Psoas muscle (tissue), 8 donors: ENCODE results near the gene TP53I11. TPM values are rescaled to one million over a fixed set of nuclear protein-coding genes. Genes with fewer than 3 reads are reported as not detected.
A peak's percentile ranks its signal among the peaks of the same experiment; 100 is the strongest.

Experiments used
- ATAC-seq, 4 donors: fragments of 200-7000 bp; cut with Tn5 transposase; one replicate each; pipeline ENCODE4 v1.9.1; 2020; ENCODE audit warnings: moderate library complexity in 3 of 4, mild to moderate bottlenecking in 2 of 4
- DNase-seq, 2 donors: peaks; one replicate each; pipeline ENCODE4 v3.0.0-alpha.2; 2020
- H3K27ac ChIP-seq: fragments of 200-600 bp; one replicate; pipeline ENCODE4 v1.8.0; 2022
- H3K27me3 ChIP-seq, 3 donors: fragments of 200-600 bp in 1 of 3; one replicate each; pipeline versions ENCODE4 v1.6.1 to v1.8.0; 2013 to 2022; ENCODE audit warnings: low read length in 2 of 3, mild to moderate bottlenecking in 2 of 3, moderate library complexity in 1 of 3; ENCODE audit not compliant: insufficient read depth in 3 of 3
- H3K36me3 ChIP-seq, 2 donors: fragments of 200-600 bp in 1 of 2; one replicate each; pipeline versions ENCODE4 v1.6.1 to v1.8.0; 2013 to 2022; ENCODE audit warnings: low read depth in 1 of 2, mild to moderate bottlenecking in 1 of 2, moderate library complexity in 1 of 2; ENCODE audit not compliant: insufficient read depth in 1 of 2
- H3K4me1 ChIP-seq: fragments of 200-600 bp; one replicate; pipeline ENCODE4 v1.8.0; 2022
- H3K4me3 ChIP-seq: fragments of 200-600 bp; one replicate; pipeline ENCODE4 v1.8.0; 2022; ENCODE audit warnings: mild to moderate bottlenecking
- H3K9me3 ChIP-seq: fragments of 200-600 bp; one replicate; pipeline ENCODE4 v1.8.0; 2022
- CTCF ChIP-seq: fragments of 200-600 bp; IDR thresholded peaks from one replicate; pipeline ENCODE4 v1.8.0; 2022; ENCODE audit warnings: antibody characterized with exemption
- WGBS, 3 donors: extraction: QIAGEN DNeasy Blood & Tissue Kit; methylation state at CpG; one replicate each; pipeline versions ENCODE4 v1.1.6 to v1.1.7; 2013; 5-methylcytosine and 5-hydroxymethylcytosine counted together
- intact Hi-C, 2 donors: fragments of 100-400 bp; cut with DNase I; formaldehyde crosslinking; loops; one replicate each; pipeline versions ENCODE4 v1.11.0 to v1.14.2; 2022
- polyA plus RNA-seq, 3 donors: library from polyadenylated mRNA; stranded (reverse); fragments of 200-250 nt; gene quantifications; one replicate each; pipeline ENCODE4 v1.2.3, GENCODE V29; 2013
- total RNA-seq, 4 donors: library from RNA; stranded (reverse); fragmentation: NEBNext Ultra II Directional in 2 of 4; extraction: Animal tissue kit (Norgen Biotek cat#: 25700) in 2 of 4; gene quantifications; one replicate each; pipeline versions ENCODE4 v1.2.1 to v1.2.4, GENCODE V29; 2021 to 2023
- donor health status: healthy with polysubstance abuse.
- donor health status: DM: no; HTN: no; CAD: no; lungs with moderate emphysema.
- donor health status: Bipolar disorder and iron deficiency.
- donor health status: healthy.
- donor health status: DM: yes; HTN: yes; CAD: no.
- donor health status: DM: no; HTN: no; CAD: no.
- donor health status: DM: no; HTN: no; CAD: no.
- donor health status: DM: yes; HTN: yes; CAD: no.

TP53I11 gene
- total and polyA plus RNA-seq, 7 donors, result 4.8 to 16.5 (median 8.3) TPM

- intact Hi-C loops, result no loop called here
- H3K36me3 ChIP-seq, result no peaks in the 10 kb centered on the region
- no peak overlapping the region for H3K4me3 ChIP-seq
- no peak overlapping the region for H3K27ac ChIP-seq
- ATAC-seq (no peak), DNase-seq (no peak)
- no peaks in the 10 kb centered on the region for H3K9me3 ChIP-seq
- no peaks in the 10 kb centered on the region for H3K4me1 ChIP-seq
- TF ChIP-seq CTCF, result no peak
- 84 to 91% (median 90%) methylated on average over 5 of the region's 5 CpGs for WGBS, 3 donors
- peaks cover 0 to 4% (median 2%) of the 10 kb centered on the region in 3 donors for H3K27me3 ChIP-seq
These were observed 48.9 kb downstream of the TP53I11 start for GRCh38 chr11:44901786-44902185.

- Histone ChIP-seq H3K4me1 (no peaks in the 10 kb centered on the region), H3K36me3 (no peaks in the 10 kb centered on the region), H3K9me3 (no peaks in the 10 kb centered on the region), H3K27ac (no peak overlapping the region), H3K4me3 (no peak overlapping the region), H3K27me3 (peaks cover 0 to 7% (median 4%) of the 10 kb centered on the region in 3 donors)
- DNase-seq (no peak), ATAC-seq (no peak)
- TF ChIP-seq CTCF, result no peak
- intact Hi-C loops, result no loop called here
- WGBS, 3 donors, result 86 to 91% (median 89%) methylated on average over 7 of the region's 7 CpGs
These were observed 49.5 kb downstream of the TP53I11 start for GRCh38 chr11:44901120-44901633.

GRCh38 chr11:44899959-44900358, 50.7 kb downstream of the TP53I11 start:
- H3K27me3 ChIP-seq, result peaks cover 0 to 12% (median 4%) of the 10 kb centered on the region in 3 donors
- ATAC-seq (peak in 2 of 4 donors; percentile 37 to 57), DNase-seq (no peak)
- no peak overlapping the region for H3K27ac ChIP-seq
- TF ChIP-seq CTCF, result no peak
- H3K36me3 ChIP-seq, result no peaks in the 10 kb centered on the region
- no peaks in the 10 kb centered on the region for H3K4me1 ChIP-seq
- H3K4me3 ChIP-seq, result no peak overlapping the region
- WGBS, 3 donors, result 79 to 84% (median 81%) methylated on average over 3 of the region's 3 CpGs
- intact Hi-C loops, result no loop called here
- H3K9me3 ChIP-seq, result no peaks in the 10 kb centered on the region

GRCh38 chr11:44893846-44894617, 56.7 kb downstream of the TP53I11 start:
- H3K27me3 ChIP-seq, result peaks cover 0 to 35% (median 2%) of the 10 kb centered on the region in 3 donors
- no peaks in the 10 kb centered on the region for H3K36me3 ChIP-seq
- no peak overlapping the region for H3K4me3 ChIP-seq
- H3K27ac ChIP-seq, result no peak overlapping the region
- peak; percentile 67 to 87 (median 80) for ATAC-seq
- intact Hi-C loops, result loop anchor here in 1 of 2 donors (1.0 to 5.0 kb wide), 2 partner anchors 167 to 272 kb away; no protein-coding TSS in a partner anchor
- no peaks in the 10 kb centered on the region for H3K9me3 ChIP-seq
- 20 to 30% (median 23%) methylated on average over 21 of the region's 21 CpGs for WGBS, 3 donors
- DNase-seq, result peak; percentile 65 to 69
- TF ChIP-seq CTCF, result peak; percentile 68
- H3K4me1 ChIP-seq, result peaks cover 8% of the 10 kb centered on the region
